NB4 (cell line): ENCODE results near the gene LGALS1.

Experiments
- DNase-seq: peaks from one replicate; pipeline ENCODE4 v3.0.0; 2010; ENCODE audit warnings: low read depth
- H3K4me3 ChIP-seq: one replicate; pipeline ENCODE4 v1.5.1; 2011; ENCODE audit warnings: mild to moderate bottlenecking, low read depth, low read length, moderate library complexity
- MYC ChIP-seq: IDR thresholded peaks from 2 replicates; pipeline ENCODE4 v1.6.1; 2011; ENCODE audit warnings: low read depth, low read length
- POLR2A ChIP-seq: IDR thresholded peaks from 2 replicates; pipeline ENCODE4 v1.6.1; 2011; ENCODE audit warnings: mild to moderate bottlenecking; ENCODE audit not compliant: insufficient read length; ENCODE audit errors: extremely low read depth
- TF ChIP-seq, protein P1 (sequence below): IDR thresholded peaks from one replicate; pipeline ENCODE4 v1.5.1; 2012; ENCODE audit warnings: low read depth, low read length
- TF ChIP-seq, protein P2 (sequence below): IDR thresholded peaks from 2 replicates; pipeline ENCODE4 v1.6.1; 2011; ENCODE audit warnings: low read depth, low read length

Gene LGALS1

DNA sequence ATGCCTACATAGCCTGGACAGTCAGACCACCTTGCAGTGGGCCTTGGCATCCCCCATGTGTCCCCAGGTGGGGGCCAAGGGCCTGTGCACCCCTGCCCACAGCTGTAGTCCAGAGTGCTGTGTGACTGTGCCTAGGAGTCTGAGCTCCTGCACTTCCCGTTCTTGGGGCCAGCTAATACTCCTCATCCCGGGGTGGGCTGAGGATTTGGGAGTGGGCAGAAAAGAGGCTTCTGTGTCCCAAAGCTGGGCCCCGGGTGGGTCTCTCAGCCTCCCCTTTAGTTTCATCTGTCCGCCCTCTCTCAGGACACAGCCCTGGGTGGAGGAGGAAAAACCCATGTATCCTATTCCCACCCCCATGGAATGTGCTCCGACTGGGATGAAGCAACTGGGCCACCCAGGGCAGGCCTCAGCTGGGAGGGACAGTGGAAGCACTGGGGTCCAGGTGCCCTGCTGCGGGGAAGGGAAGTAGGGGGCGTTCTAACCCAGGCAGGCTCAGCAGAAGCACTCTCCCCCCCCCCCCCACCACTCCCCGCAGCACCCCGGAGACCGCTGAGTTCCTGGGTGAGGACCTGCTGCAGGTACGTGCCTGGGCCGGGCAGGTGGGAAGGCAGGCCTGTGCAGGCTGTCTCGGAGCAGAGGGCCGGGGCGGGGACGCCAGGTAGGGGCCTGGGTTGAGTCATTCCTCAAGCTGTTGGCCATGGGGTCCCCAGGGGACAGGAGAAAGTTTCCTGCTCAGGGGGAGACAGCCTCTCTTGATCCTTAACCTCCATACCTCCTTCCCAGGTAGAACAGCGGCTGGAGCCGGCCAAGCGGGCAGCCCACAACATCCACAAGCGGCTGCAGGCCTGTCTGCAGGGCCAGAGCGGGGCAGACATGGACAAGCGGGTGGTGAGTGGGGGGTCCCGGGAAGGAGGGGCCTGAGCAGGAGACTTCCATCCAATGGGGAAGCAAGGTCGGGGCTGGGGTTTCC, 34.6 kb upstream of the LGALS1 start:
- peak overlapping the region; percentile 89 for H3K4me3 ChIP-seq
- no peak for DNase-seq
- TF ChIP-seq, protein P1, sequence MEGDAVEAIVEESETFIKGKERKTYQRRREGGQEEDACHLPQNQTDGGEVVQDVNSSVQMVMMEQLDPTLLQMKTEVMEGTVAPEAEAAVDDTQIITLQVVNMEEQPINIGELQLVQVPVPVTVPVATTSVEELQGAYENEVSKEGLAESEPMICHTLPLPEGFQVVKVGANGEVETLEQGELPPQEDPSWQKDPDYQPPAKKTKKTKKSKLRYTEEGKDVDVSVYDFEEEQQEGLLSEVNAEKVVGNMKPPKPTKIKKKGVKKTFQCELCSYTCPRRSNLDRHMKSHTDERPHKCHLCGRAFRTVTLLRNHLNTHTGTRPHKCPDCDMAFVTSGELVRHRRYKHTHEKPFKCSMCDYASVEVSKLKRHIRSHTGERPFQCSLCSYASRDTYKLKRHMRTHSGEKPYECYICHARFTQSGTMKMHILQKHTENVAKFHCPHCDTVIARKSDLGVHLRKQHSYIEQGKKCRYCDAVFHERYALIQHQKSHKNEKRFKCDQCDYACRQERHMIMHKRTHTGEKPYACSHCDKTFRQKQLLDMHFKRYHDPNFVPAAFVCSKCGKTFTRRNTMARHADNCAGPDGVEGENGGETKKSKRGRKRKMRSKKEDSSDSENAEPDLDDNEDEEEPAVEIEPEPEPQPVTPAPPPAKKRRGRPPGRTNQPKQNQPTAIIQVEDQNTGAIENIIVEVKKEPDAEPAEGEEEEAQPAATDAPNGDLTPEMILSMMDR, result no peak
- TF ChIP-seq POLR2A, result no peak
- no peak for TF ChIP-seq MYC
- TF ChIP-seq, protein P2, sequence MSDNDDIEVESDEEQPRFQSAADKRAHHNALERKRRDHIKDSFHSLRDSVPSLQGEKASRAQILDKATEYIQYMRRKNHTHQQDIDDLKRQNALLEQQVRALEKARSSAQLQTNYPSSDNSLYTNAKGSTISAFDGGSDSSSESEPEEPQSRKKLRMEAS, result no peak

DNA sequence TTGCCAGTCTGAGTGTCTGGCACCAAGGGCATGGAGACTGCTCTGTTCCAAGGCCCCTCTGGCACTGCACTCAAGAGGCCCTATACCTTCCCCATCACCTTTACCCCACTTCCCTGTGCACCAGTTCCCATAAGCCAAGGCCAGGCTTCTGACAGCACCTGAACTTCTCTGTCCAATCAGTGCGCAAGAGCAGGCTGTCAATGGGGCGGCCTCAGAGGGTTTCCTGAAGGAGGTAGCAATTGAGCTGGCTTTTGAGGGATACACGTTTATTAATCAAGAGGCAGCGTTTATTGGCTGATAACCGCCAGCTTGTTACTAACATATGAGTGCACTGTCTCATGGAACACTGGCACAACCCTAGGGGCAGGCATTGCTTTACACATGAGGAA, 33.9 kb upstream of the LGALS1 start:
- H3K4me3 ChIP-seq, result no peak overlapping the region
- TF ChIP-seq, protein P1, result no peak
- TF ChIP-seq, protein P2, result no peak
- TF ChIP-seq POLR2A (no peak), MYC (no peak)
- DNase-seq, result no peak

DNA sequence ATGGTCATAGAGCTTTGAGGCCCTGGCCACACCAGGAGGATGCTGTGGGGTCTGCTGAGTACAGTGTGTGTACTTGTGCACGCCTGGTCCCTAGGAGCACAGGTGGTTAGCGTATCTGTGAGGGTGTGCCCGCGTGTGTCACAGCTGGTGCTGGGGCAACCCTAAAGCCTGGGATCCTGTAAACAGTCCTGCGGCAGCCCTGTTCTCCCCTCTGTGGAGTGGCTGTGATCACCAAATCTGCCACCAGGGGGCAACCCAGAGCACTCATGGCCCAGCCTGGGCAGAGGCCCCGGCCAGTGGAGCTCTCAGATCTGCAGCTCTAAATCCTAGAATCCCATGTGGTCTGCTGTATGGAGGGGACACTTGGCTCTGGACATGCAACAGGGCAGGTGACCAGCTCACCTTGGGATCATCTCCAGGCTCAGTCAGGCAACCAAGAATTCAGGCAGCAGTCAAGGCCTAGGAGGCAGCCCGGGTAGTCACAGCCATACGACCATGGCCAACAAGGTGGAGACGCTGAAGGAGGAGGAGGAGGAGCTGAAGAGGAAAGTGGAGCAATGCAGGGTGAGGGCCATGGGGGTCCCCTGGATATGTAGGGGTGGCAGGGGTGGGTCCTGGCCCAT, 32.1 kb upstream of the LGALS1 start:
- H3K4me3 ChIP-seq, result no peak overlapping the region
- TF ChIP-seq, protein P1, result peak; percentile 89
- TF ChIP-seq, protein P2, result 0 out of 2 replicates have a peak, but pooled peaks have one; percentile 21
- no peak for TF ChIP-seq MYC
- peak; percentile 77 for DNase-seq

DNA sequence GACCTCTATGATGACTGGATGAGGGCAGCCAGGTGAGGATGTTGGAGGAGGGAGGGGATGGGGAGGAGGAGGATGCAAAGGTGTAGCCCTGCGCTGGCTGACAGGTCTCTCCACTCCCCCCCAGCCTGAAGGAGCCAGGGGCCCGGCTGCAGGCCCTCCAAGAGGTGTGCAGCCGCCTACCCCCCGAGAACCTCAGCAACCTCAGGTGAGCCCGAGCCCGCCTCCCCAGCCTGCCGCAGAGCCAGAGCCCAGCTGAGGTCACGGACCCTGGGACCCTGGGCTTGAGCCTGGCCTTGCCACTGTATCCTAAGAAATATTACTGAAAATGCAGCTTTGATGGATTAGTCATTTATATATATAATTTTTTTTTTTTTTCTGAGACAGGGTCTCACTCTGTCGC, 28.1 kb upstream of the LGALS1 start:
- TF ChIP-seq MYC (no peak), POLR2A (no peak)
- TF ChIP-seq, protein P2, result no peak
- TF ChIP-seq, protein P1, result no peak
- no peak for DNase-seq

DNA sequence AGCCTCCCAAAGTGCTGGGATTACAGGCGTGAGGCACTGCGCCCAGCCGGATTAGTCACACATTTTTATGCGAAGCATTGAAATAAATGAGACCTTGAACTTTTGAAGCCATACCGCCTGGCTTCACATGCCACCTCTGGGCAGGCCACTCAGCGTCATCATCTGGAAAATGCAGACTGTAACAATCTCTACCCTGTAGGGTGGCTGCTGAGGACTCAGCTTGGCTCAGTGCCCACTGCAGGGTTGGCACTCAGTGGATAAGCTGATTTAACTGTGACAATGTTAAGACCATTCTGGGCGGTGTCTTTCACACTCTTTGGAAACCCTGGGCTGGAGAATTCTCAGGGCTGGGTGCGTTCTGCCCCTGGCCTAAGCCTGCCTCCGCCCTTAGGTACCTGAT, 27.5 kb upstream of the LGALS1 start:
- TF ChIP-seq MYC, result no peak
- TF ChIP-seq, protein P2, result no peak
- TF ChIP-seq, protein P1, result no peak
- TF ChIP-seq POLR2A, result no peak
- no peak for DNase-seq
- no peak overlapping the region for H3K4me3 ChIP-seq

More for the DNA sequence above, 28.1 kb upstream of the LGALS1 start:
- H3K4me3 ChIP-seq, result no peak overlapping the region
